LNCaP clone FGC (cell line): ENCODE data around the gene GSPT2.
"Not testable (repeated sequence)": the region's sequence is repeated elsewhere in the genome, so short reads cannot be mapped to it uniquely, and the experiment has no call there.

Experiments used
- DNase-seq: peaks from one replicate; pipeline ENCODE4 v3.0.0-alpha.2; 2011; ENCODE audit warnings: low read depth
- H3K4me3 ChIP-seq: 2 replicates; pipeline ENCODE4 v1.5.1; 2011; ENCODE audit warnings: mild to moderate bottlenecking, low read depth, low read length, control low read depth
- TF ChIP-seq, protein P1 (sequence below): IDR thresholded peaks from 2 replicates; pipeline ENCODE4 v1.5.1; 2012; ENCODE audit warnings: mild to moderate bottlenecking; ENCODE audit not compliant: control insufficient read depth, insufficient read depth; ENCODE audit errors: extremely low read depth

The GSPT2 gene

DNA sequence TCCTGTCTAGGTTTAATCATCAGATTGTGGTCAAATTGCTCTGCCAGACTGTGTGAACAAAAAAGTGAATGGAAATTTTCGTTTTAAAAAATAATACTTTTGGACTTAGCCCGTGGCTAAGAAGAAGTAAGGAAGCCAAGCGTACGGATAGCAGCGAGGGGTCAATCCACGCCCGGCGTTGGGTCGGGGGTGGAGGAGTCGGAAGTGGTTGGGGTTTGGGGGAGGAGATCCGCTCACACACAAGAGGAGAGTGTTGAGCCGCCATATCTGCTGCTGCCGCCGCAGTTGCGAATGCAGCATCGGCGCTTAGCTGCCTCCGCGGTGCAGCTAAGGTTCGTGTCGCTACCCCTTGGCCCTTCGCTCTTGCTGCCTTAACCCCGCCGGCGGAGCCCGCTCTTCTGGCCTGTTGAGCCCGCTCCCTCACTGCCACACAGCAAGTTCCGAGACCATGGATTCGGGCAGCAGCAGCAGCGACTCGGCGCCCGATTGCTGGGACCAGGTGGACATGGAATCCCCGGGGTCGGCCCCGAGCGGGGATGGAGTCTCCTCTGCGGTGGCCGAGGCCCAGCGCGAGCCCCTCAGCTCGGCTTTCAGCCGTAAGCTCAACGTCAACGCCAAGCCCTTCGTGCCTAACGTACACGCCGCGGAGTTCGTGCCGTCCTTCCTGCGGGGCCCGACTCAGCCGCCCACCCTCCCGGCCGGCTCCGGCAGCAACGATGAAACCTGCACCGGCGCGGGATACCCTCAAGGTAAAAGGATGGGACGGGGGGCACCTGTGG is at the start of gene GSPT2:
TSS of gene GSPT2 (plus strand) at position 264 of the 779 bp plus-strand sequence. CDS start at position 449, 185 bp downstream.
- peak within 1 kb of the TSS; percentile 71 for H3K4me3 ChIP-seq
- peak; percentile 13 for DNase-seq
- TF ChIP-seq, protein P1, sequence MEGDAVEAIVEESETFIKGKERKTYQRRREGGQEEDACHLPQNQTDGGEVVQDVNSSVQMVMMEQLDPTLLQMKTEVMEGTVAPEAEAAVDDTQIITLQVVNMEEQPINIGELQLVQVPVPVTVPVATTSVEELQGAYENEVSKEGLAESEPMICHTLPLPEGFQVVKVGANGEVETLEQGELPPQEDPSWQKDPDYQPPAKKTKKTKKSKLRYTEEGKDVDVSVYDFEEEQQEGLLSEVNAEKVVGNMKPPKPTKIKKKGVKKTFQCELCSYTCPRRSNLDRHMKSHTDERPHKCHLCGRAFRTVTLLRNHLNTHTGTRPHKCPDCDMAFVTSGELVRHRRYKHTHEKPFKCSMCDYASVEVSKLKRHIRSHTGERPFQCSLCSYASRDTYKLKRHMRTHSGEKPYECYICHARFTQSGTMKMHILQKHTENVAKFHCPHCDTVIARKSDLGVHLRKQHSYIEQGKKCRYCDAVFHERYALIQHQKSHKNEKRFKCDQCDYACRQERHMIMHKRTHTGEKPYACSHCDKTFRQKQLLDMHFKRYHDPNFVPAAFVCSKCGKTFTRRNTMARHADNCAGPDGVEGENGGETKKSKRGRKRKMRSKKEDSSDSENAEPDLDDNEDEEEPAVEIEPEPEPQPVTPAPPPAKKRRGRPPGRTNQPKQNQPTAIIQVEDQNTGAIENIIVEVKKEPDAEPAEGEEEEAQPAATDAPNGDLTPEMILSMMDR: no peak

DNA sequence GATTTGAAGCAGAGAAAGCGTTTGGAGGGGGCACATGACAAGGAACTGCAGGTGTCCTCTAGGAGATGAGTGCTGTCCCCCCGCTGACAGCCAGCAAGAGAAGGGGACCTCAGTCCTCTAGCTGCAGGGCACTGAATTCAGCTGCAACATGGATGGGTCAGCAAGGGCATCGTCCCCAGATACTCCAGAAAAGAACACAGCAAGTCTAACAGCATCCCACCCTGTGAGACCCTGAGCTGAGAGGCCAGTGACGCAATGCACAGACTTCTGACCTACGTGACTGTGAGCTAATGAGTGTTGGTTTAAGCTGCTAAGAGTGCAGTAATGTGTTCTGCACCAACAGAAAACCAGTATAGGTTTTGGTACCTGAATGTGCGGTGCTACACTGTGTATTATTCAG is 49.0 kb upstream of the GSPT2 start:
- no peak overlapping the region for H3K4me3 ChIP-seq
- DNase-seq: no peak
- TF ChIP-seq, protein P1: no peak

GRCh38 chrX:51697397-51697796 is 45.8 kb upstream of the GSPT2 start:
- TF ChIP-seq, protein P1: no peak
- H3K4me3 ChIP-seq: no peak overlapping the region
- DNase-seq: no peak

DNA sequence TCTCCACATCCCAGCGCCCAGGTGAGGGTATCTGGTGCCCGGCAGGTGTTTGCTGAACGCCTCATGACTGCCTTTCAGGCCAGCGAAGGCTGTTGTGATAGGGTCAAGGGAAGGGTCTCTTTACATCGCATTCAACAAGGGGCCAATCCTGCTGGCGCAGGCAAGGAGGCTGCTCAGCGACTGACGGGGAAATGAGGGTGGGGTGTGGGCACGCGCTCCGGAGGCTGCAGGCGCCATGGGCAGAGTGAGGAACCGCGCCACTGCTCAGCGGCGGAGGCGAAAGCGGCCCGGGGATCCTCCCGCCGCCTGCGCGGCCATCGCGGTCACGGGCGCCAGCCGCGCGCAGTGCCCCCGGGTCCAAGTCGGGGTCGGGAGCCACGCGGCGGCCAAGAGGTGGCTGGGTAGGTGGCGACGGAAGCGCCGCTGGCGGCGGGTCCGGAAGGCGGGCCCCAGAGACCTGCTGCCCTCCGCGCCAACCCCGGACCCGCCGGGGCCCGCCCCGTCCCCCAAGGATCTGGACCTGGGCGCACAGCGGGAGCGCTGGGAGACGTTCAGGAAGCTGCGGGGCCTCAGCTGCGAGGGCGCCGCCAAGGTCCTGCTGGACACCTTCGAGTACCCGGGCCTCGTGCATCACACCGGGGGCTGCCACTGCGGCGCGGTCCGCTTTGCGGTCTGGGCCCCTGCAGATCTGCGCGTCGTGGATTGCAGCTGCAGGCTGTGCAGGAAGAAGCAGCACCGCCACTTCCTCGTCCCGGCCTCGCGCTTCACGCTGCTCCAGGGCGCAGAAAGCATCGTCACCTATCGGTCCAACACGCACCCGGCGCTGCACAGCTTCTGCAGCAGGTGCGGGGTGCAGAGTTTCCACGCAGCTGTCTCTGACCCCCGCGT is 32.7 kb upstream of the GSPT2 start, which contains the start of gene CENPVL1:
TSS of gene CENPVL1 (plus strand) at position 236 of the 888 bp plus-strand sequence. CDS start at position 236, 0 bp downstream.
- not testable (repeated sequence) for DNase-seq, H3K4me3 ChIP-seq

DNA sequence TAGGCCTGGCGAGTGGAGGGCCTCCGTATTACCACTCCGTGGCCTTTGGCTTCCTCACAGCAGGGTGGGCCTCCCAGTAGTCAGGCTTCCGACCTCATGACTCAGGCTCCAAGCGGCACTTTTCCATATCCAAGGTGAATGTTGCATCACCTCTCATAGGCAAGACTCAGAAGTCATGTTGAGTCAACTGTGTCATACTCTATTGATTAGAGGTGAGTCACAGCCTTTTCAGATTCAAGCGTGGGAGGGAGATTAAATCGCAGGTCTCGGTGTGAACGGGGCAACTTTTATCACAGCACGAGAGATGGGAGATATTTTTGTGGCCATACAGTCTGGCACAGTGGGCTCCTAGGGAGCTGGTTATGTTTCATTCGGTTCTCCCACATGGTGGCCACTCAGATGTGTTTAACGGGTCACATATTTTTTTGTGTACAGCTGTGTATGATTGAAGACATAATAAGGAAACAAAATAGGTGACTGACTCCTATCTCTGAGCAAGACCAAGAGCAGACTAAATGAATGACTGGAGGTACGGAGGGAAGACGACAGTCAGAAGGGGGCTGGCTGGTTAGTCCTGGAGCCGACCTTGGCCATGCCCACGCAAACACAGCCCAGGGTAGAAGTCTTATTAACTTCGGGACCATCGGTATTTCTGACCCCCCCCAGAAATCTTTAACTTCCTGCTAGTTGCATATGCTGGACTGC is 30.1 kb upstream of the GSPT2 start:
- not testable (repeated sequence) for H3K4me3 ChIP-seq, DNase-seq

DNA sequence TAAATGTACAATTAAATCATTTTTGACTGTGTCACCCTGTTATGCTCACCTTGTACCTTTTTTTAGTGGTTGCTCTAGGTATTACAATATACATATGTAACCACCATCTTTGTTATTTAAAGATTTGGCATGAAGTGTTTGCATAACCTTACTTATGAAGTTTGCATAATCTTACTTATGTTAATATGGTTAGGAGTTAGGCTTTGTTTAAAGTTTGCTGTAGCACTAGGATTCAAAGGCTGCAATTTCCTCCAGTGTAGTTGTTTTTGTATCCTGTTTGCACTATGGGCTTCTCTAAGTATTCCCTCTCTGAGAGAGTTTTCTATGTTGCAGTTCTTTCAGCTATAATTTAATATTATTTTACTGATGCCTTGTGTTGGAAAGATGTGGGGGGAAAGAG is 15.0 kb upstream of the GSPT2 start:
- H3K4me3 ChIP-seq: no peak overlapping the region
- no peak for DNase-seq
- TF ChIP-seq, protein P1: no peak

DNA sequence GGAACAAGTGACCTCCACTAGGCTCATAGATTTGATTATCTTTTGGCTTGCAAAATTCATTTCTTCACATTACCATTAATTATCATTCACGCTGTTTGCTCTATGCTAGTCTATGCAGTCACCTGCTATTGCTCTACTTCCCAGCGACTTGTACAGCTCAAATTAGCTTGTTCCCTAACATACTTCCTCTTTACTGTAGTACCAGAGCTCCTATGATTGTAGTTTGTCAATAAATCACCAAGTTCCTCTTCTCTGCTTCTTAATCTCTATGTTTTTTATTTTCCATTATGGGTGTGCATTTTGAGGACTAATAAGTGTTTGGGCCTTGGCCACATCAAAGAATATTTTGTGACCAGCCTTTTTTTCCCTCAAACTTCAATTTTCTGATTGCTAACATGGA is 6.2 kb upstream of the GSPT2 start:
- no peak overlapping the region for H3K4me3 ChIP-seq
- TF ChIP-seq, protein P1: no peak
- no peak for DNase-seq
